Endothelial cell of umbilical vein (primary cell): ENCODE data around the gene LRRC7. TPM values are rescaled to one million over a fixed set of nuclear protein-coding genes. Genes with fewer than 3 reads are reported as not detected.

Source experiments
- BruUV-seq: library from RNA; stranded (reverse); fragments of 400-500 nt; replicated peaks from 2 replicates; lab custom pipeline; 2021; lab: Mats Ljungman, UMichigan
- CTCF ChIA-PET: fragments of 300-600, 350-600 bp; sonication (Branson Sonifier 250); formaldehyde crosslinking; loops from one replicate; lab custom pipeline; 2021; ENCODE audit warnings: antibody characterized with exemption, inconsistent platforms; lab: Charles Lee
- POLR2A ChIA-PET: fragments of 300-600, 350-600 bp; sonication (Branson Sonifier 250); formaldehyde crosslinking; loops from one replicate; lab custom pipeline; 2021; ENCODE audit warnings: antibody characterized with exemption, inconsistent platforms; lab: Charles Lee
- DNase-seq: peaks from one replicate; pipeline ENCODE4 v3.0.0-alpha.2; 2011; ENCODE audit warnings: low read depth, low spot score
- FAIRE-seq: peaks from 2 replicates; lab custom pipeline; 2011; peaks lifted over from hg19 to GRCh38; lab: Jason Lieb, UNC
- H2AFZ ChIP-seq: 2 replicates; pipeline ENCODE4 v1.6.0; 2012; ENCODE audit warnings: low read depth, low read length, control low read depth, inconsistent platforms
- H3K27ac ChIP-seq: 2 replicates; pipeline ENCODE4 v1.5.1; 2011; ENCODE audit warnings: low read depth, mild to moderate bottlenecking, control low read depth, low read length, moderate library complexity; ENCODE audit not compliant: insufficient read depth
- H3K27me3 ChIP-seq, 2 experiments: 2 replicates each; pipeline versions ENCODE4 v1.6.0 to v1.6.1; 2011; ENCODE audit warnings: low read length in 2 of 2, mixed read lengths in 1 of 2; ENCODE audit not compliant: control insufficient read depth in 2 of 2, insufficient read depth in 2 of 2
- H3K36me3 ChIP-seq, 2 experiments: 2 replicates in 1 of 2; 3 replicates in 1 of 2; pipeline ENCODE4 v1.5.1; 2011; ENCODE audit warnings: low read length in 2 of 2, mild to moderate bottlenecking in 1 of 2, moderate library complexity in 1 of 2; ENCODE audit not compliant: control insufficient read depth in 2 of 2, insufficient read depth in 2 of 2; ENCODE audit errors: extremely low read depth in 1 of 2
- H3K4me1 ChIP-seq: 3 replicates; pipeline ENCODE4 v1.5.1; 2011; ENCODE audit warnings: mild to moderate bottlenecking, low read length; ENCODE audit not compliant: control insufficient read depth, insufficient read depth; ENCODE audit errors: extremely low read depth
- H3K4me2 ChIP-seq: 2 replicates; pipeline ENCODE4 v1.6.1; 2011; ENCODE audit warnings: low read length, control low read depth, mixed read lengths; ENCODE audit not compliant: insufficient read depth
- H3K4me3 ChIP-seq, 3 experiments: fragments of 200-600 bp in 1 of 3; sonication (generic), shearing (Covaris generic) in 1 of 3; replicated peaks in 1 of 3; 2 replicates each; pipeline ENCODE4 v1.5.1; 2011 to 2016; ENCODE audit warnings: control low read depth in 3 of 3, low read length in 3 of 3, mild to moderate bottlenecking in 2 of 3, inconsistent platforms in 1 of 3, low read depth in 1 of 3, moderate library complexity in 1 of 3; ENCODE audit not compliant: insufficient read depth in 1 of 3
- H3K79me2 ChIP-seq: 2 replicates; pipeline ENCODE4 v1.6.0; 2012; ENCODE audit warnings: low read length, inconsistent platforms; ENCODE audit not compliant: control insufficient read depth, insufficient read depth
- H3K9ac ChIP-seq: replicated peaks from 2 replicates; pipeline ENCODE3; 2011; ENCODE audit warnings: low read length, control low read depth; ENCODE audit not compliant: insufficient read depth; ENCODE audit errors: extremely low read depth
- H3K9me1 ChIP-seq: replicated peaks from 3 replicates; pipeline ENCODE4 v1.6.0; 2011; ENCODE audit warnings: mild to moderate bottlenecking, low read length; ENCODE audit not compliant: control insufficient read depth, insufficient read depth; ENCODE audit errors: extremely low read depth
- H3K9me3 ChIP-seq: replicated peaks from 2 replicates; pipeline ENCODE4 v1.5.1; 2012; ENCODE audit warnings: low read length, inconsistent platforms; ENCODE audit not compliant: control insufficient read depth, insufficient read depth
- H4K20me1 ChIP-seq: replicated peaks from 2 replicates; pipeline ENCODE3; 2011; ENCODE audit warnings: mild to moderate bottlenecking, low read length; ENCODE audit not compliant: control insufficient read depth, insufficient read depth; ENCODE audit errors: extremely low read depth
- CTCF ChIP-seq, 2 donors: IDR thresholded peaks; 1 replicate in 1 of 2; 2 replicates in 1 of 2; pipeline ENCODE4 v1.5.1; 2011; ENCODE audit warnings: low read length in 2 of 2, mild to moderate bottlenecking in 2 of 2, moderate library complexity in 2 of 2, control low read depth in 1 of 2, inconsistent platforms in 1 of 2, low read depth in 1 of 2; ENCODE audit not compliant: insufficient read depth in 1 of 2; ENCODE audit errors: extremely low read depth in 1 of 2
- EZH2 ChIP-seq: IDR thresholded peaks from 2 replicates; pipeline ENCODE4 v1.6.1; 2012; ENCODE audit warnings: borderline replicate concordance, low read depth, mild to moderate bottlenecking, moderate library complexity, low read length, inconsistent platforms; ENCODE audit not compliant: severe bottlenecking
- FOS ChIP-seq: IDR thresholded peaks from 2 replicates; pipeline ENCODE4 v1.6.1; 2011; ENCODE audit warnings: mild to moderate bottlenecking, low read length, moderate library complexity, borderline replicate concordance; ENCODE audit not compliant: insufficient read depth
- GATA2 ChIP-seq: IDR thresholded peaks from 2 replicates; pipeline ENCODE4 v1.7.0; 2011; ENCODE audit warnings: low read depth, mild to moderate bottlenecking, moderate library complexity, mixed read lengths, low read length; ENCODE audit not compliant: insufficient read length, insufficient read depth
- JUN ChIP-seq: IDR thresholded peaks from 2 replicates; pipeline ENCODE4 v1.6.1; 2011; ENCODE audit warnings: borderline replicate concordance, low read depth; ENCODE audit not compliant: insufficient read length, insufficient read depth
- MAX ChIP-seq: IDR thresholded peaks from 2 replicates; pipeline ENCODE4 v1.6.1; 2011; ENCODE audit not compliant: insufficient read depth, insufficient read length
- MYC ChIP-seq: IDR thresholded peaks from one replicate; pipeline ENCODE4 v1.6.1; 2011; ENCODE audit warnings: mild to moderate bottlenecking, low read depth, low read length
- POLR2A ChIP-seq: IDR thresholded peaks from 2 replicates; pipeline ENCODE4 v1.6.1; 2012; ENCODE audit warnings: low read depth, mild to moderate bottlenecking, control low read depth, low read length
- POLR2AphosphoS5 ChIP-seq: IDR thresholded peaks from 2 replicates; pipeline ENCODE4 v1.6.1; 2012; ENCODE audit warnings: low read depth, mild to moderate bottlenecking, control low read depth, low read length, moderate library complexity; ENCODE audit not compliant: insufficient read depth
- dilution Hi-C: fragments of 300-500 bp; cut with MboI; formaldehyde crosslinking; loops from one replicate; pipeline ENCODE4 v1.15.0; 2019; ENCODE audit warnings: low sequenced_read_pairs; ENCODE audit not compliant: extremely low pct_ligation_motif_present
- intact Hi-C: fragments of 100-400 bp; cut with micrococcal nuclease; formaldehyde crosslinking; loops from one replicate; pipeline ENCODE4 v1.10.0; 2022
- polyA plus RNA-seq, 4 experiments: library from polyadenylated mRNA; depleted of rRNA in 3 of 4; stranded (reverse) in 3 of 4; unstranded in 1 of 4; fragments of >200 nt; gene quantifications; 2 replicates each; pipeline versions ENCODE4 v1.2.1 to v1.2.3, GENCODE V29; 2011 to 2012; ENCODE audit warnings: missing spikeins in 1 of 4
- total RNA-seq: library from RNA; stranded (reverse); gene quantifications from 2 replicates; pipeline ENCODE4 v1.2.3, GENCODE V29; 2021

Gene LRRC7
- total and polyA plus RNA-seq, 2 donors (not counting 3 experiments of a cell fraction or from before 2014, with no cell fraction given), result 0.11 to 0.58 TPM

GRCh38 chr1:70072231-70072751, 504.6 kb downstream of the LRRC7 start:
- Histone ChIP-seq H3K9me1 (no peaks in the 10 kb centered on the region), H3K4me1 (no peaks in the 10 kb centered on the region), H3K9me3 (no peaks in the 10 kb centered on the region), H3K9ac (no peak overlapping the region), H3K27me3 (no peaks in the 10 kb centered on the region), H3K4me3 (no peak overlapping the region), H3K36me3 (no peaks in the 10 kb centered on the region), H3K4me2 (no peak overlapping the region), H3K27ac (no peak overlapping the region), H3K79me2 (no peaks in the 10 kb centered on the region), H4K20me1 (no peaks in the 10 kb centered on the region), H2AFZ (no peak overlapping the region)
- no TSS peak for BruUV-seq
- DNase-seq, result no peak
- ChIA-PET CTCF (interaction anchor here (1.3 kb wide), 1 partner anchor 9 kb away, joined by 5 read pairs; no protein-coding TSS in a partner anchor), POLR2A (no interaction called here)
- no peak for FAIRE-seq
- TF ChIP-seq POLR2AphosphoS5, result no peak
- TF ChIP-seq FOS, result no peak
- TF ChIP-seq CTCF (IDR thresholded peaks at IDR 0.05; ENCODE audit: extremely low read depth in 1 of 2, insufficient read depth in 1 of 2, low read depth in 1 of 2, low read length in 2 of 2), result no peak
- no peak for TF ChIP-seq GATA2
- TF ChIP-seq POLR2A, result no peak
- TF ChIP-seq EZH2, result no peak
- no peak for TF ChIP-seq JUN
- no peak for TF ChIP-seq MYC
- no peak for TF ChIP-seq MAX
- intact Hi-C loops, result no loop called here
- dilution Hi-C loops, result no loop called here
